ENCODE results near the gene TMEM54. TPM values are rescaled to one million over a fixed set of nuclear protein-coding genes. Genes with fewer than 3 reads are reported as not detected.
A peak's percentile ranks its signal among the peaks of the same experiment; 100 is the strongest.

The TMEM54 gene
- 6.1 TPM for total RNA-seq

GRCh38 chr1:32900956-32901822 lies at the start of gene TMEM54:
Gene TMEM54 (minus strand): TSS chr1:32901389. CDS start chr1:32901238, 151 bp downstream.
- ATAC-seq = peak; percentile 79
- no peak for DNase-seq (ENCODE audit: low spot score)

GRCh38 chr1:32949519-32949918 lies 48.3 kb upstream of the TMEM54 start:
- ATAC-seq (peak; percentile 32), DNase-seq (ENCODE audit: low spot score) (no peak)

GRCh38 chr1:32948905-32949304 lies 47.7 kb upstream of the TMEM54 start:
- ATAC-seq = peak; percentile 63
- DNase-seq (ENCODE audit: low spot score) = no peak

DNA sequence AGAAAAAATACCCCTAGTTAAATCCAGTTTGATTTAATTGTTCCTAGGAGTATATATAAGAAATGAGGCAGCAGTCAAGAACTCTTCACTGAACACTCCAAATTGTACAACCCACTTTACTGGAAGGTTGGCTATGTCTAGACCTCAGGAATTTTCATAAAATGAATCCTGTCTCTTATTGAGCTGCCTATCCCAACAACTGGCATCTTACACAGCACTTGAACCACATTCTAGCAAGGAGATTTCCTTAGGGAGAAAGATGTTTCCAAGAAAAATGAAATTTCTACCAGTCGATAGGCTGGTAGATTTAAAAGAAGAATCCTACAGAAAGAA lies 47.2 kb upstream of the TMEM54 start:
- DNase-seq (ENCODE audit: low spot score) (no peak), ATAC-seq (no peak)

DNA sequence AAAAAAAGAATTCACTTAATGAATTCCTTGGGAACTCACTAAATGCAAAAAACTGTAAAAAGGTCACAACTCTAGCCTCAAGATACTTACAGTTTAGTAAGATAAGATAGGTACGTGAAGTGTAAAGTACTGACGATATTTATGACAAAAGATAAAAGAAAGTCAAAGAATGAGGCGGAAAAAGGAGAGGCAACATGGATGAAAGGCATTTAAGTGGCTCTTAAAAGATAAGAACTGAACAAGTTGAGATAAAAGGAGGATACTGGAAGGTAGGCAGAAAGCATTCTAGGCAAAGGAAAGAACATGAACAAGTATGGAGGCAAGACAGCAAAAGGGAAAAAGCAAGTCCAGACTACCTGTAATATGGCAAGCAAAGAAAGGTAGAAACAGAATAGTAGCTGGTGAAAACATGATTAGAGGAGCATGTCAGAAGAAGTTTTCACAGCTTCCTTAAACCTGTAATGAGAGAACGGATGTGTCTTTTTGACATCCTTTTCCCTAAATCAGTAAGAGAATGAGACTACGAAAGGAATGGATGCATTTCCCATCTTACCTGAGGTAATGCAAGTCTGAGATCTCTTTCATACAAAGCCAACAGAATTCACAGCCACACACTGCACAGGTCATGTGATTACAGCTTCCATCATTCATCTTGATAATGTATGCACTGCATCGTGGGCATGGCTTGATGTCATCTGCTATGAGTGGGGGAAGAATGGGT lies 46.6 kb upstream of the TMEM54 start:
- DNase-seq (ENCODE audit: low spot score) = no peak
- no peak for ATAC-seq

GRCh38 chr1:32946413-32946812 lies 45.2 kb upstream of the TMEM54 start:
- DNase-seq (ENCODE audit: low spot score) = no peak
- ATAC-seq = peak; percentile 76

DNA sequence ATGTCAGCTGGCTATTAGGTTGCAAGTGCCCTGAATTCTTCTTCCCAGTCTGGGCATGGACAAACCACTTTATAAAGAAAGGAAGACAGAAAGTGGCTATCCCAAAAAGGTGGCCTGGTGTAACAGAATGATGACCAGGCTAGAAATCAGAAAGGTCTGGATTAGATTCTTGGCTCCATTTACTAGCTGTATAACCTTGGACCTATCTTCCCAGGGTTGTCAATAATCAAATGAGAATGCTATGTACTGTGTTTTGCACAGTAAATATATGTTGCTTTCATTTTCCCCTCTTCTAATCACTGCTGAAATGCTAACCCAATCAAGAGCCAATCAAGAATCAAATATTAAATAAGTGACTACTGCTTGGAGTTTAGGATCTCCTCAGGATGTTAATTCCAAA lies 43.0 kb upstream of the TMEM54 start:
- no peak for DNase-seq (ENCODE audit: low spot score)
- ATAC-seq = peak; percentile 64

GRCh38 chr1:32939655-32940371 lies 38.6 kb upstream of the TMEM54 start:
- no peak for ATAC-seq
- DNase-seq (ENCODE audit: low spot score) = no peak

GRCh38 chr1:32937061-32937460 lies 35.9 kb upstream of the TMEM54 start:
- DNase-seq (ENCODE audit: low spot score) (no peak), ATAC-seq (no peak)

GRCh38 chr1:32934535-32934934 lies 33.3 kb upstream of the TMEM54 start:
- ATAC-seq (no peak), DNase-seq (ENCODE audit: low spot score) (no peak)

GRCh38 chr1:32933742-32934322 lies 32.6 kb upstream of the TMEM54 start:
- peak; percentile 72 for ATAC-seq
- peak; percentile 81 for DNase-seq (ENCODE audit: low spot score)

DNA sequence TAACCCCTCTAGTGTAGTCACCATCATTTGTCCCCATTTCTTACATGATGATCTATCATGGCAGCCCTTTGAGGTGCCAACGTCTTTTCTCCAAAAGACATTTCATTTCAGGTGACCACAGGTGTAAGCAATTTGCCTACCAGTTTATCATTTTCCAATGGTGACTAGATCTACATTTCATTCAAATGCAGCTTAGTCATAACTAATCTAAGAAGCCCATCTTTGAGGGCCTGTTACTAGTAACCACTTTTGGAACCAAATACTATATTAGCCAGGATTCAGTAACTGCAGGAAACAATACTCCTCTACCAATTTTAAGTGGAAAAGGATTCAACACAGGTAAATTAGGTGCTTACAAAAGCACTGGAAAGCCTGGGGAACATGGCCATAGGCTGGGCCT lies 30.6 kb upstream of the TMEM54 start:
- ATAC-seq = no peak
- no peak for DNase-seq (ENCODE audit: low spot score)

- ATAC-seq (no peak), DNase-seq (ENCODE audit: low spot score) (no peak)
Measured at GRCh38 chr1:32929366-32929765, 28.2 kb upstream of the TMEM54 start.

DNA sequence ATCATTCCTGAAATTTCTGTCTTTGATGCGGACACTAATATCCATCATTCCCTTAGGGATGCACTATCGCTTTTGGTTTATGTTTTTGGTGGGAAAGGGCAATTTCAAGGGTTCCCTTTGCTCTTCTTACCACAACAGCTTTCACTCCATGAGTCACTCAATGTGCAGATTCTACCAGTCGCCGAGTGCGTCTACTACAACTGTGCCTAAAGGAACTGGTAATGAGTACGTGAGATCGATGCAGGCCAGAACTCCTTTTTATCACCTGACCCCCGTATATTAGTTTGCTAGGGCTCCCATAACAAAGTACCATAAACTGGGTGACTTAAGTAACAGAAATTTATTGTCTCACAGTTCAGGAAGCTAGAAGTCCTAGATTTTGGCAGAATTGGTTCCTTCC lies 27.5 kb upstream of the TMEM54 start:
- no peak for DNase-seq (ENCODE audit: low spot score)
- no peak for ATAC-seq

DNA sequence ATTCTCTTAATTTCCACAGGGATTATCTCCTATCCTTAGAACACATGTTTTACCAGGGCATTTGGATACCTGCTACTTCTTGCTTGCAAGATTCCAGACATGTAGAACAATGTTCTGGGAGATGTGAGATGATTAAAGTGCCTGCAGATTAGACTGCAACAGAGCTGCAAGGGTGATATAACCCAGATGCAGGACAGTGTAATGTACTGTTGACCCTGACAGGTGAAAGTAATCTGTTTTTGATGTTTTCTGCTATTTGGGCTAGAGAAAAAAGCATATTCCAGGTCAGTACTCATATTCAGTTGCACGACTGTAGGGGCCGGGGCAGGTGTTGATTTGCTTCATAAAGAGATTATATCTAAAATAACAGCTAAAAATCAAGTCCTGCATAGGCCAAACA lies 27.1 kb upstream of the TMEM54 start:
- DNase-seq (ENCODE audit: low spot score) (no peak), ATAC-seq (no peak)

GRCh38 chr1:32927441-32927840 lies 26.3 kb upstream of the TMEM54 start:
- ATAC-seq (no peak), DNase-seq (ENCODE audit: low spot score) (no peak)

- ATAC-seq (no peak), DNase-seq (ENCODE audit: low spot score) (no peak)
Measured at GRCh38 chr1:32926562-32926961, 25.4 kb upstream of the TMEM54 start.

GRCh38 chr1:32925403-32926162 lies 24.4 kb upstream of the TMEM54 start:
- no peak for DNase-seq (ENCODE audit: low spot score)
- no peak for ATAC-seq

DNA sequence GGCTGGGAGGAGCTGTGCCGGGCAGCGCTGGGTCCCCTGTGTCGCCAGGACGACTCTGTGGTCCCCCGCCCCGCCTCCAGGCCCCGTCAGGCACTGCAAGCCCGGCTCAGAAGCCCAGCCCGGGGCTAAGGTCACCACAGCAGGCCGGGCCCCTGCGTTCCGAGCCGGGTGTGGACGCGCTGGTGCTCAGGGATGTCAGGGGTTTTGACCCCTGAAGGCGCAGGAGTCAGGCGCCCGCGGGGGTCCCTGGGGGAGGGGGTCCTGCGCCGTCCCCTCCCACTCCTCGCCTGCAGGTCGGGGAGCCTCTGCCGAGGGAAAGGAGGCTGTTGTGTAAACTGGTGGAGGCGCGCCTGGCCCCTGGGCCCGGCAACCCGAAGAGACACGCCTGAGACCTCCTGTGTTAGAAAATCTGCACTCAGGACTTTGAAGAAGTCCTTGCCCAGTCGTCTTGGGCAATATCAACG lies 23.7 kb upstream of the TMEM54 start:
- DNase-seq (ENCODE audit: low spot score) (no peak), ATAC-seq (no peak)

- DNase-seq (ENCODE audit: low spot score) = peak; percentile 98
- peak; percentile 99 for ATAC-seq
Measured at GRCh38 chr1:32920833-32921232, 19.6 kb upstream of the TMEM54 start.
